Loucy (cell line): ENCODE data around the gene ACIN1.

ENCODE experiments used
- H2AFZ ChIP-seq: fragments of 200-600 bp; sonication (generic); 2 replicates; pipeline ENCODE4 v1.6.0; 2016; ENCODE audit warnings: antibody characterized with exemption, mild to moderate bottlenecking, low read length, moderate library complexity
- H3F3A ChIP-seq: fragments of 200-600 bp; 2 replicates; pipeline ENCODE4 v1.6.0; 2016; ENCODE audit warnings: antibody characterized with exemption, low read depth, mild to moderate bottlenecking
- H3K27me3 ChIP-seq: fragments of 200-600 bp; sonication (generic); 2 replicates; pipeline ENCODE4 v1.6.1; 2014; ENCODE audit warnings: low read length, mild to moderate bottlenecking; ENCODE audit not compliant: insufficient read depth, poor library complexity, severe bottlenecking
- H3K36me3 ChIP-seq: fragments of 200-600 bp; sonication (generic); 2 replicates; pipeline ENCODE4 v1.6.1; 2016; ENCODE audit warnings: low read length; ENCODE audit not compliant: insufficient read depth
- H3K4me1 ChIP-seq: fragments of 200-600 bp; sonication (generic); 2 replicates; pipeline ENCODE4 v1.5.1; 2014; ENCODE audit warnings: low read length, mild to moderate bottlenecking; ENCODE audit not compliant: insufficient read depth, poor library complexity, severe bottlenecking
- H3K4me2 ChIP-seq: fragments of 200-600 bp; sonication (generic); 2 replicates; pipeline ENCODE4 v1.6.0; 2014; ENCODE audit warnings: antibody characterized with exemption, low read length, low read depth, mild to moderate bottlenecking; ENCODE audit not compliant: poor library complexity, severe bottlenecking
- H3K4me3 ChIP-seq: fragments of 200-600 bp; sonication (generic); 2 replicates; pipeline ENCODE4 v1.5.1; 2014; ENCODE audit warnings: low read length, mild to moderate bottlenecking, mixed read lengths; ENCODE audit not compliant: poor library complexity, severe bottlenecking
- H3K79me2 ChIP-seq: fragments of 200-600 bp; sonication (generic); 2 replicates; pipeline ENCODE4 v1.6.1; 2014; ENCODE audit warnings: low read length; ENCODE audit not compliant: insufficient read depth
- H3K9ac ChIP-seq: fragments of 200-600 bp; sonication (generic); 2 replicates; pipeline ENCODE4 v1.6.0; 2014; ENCODE audit warnings: mild to moderate bottlenecking, low read depth, low read length, moderate library complexity; ENCODE audit not compliant: poor library complexity, severe bottlenecking
- H3K9me2 ChIP-seq: fragments of 200-600 bp; sonication (generic); replicated peaks from 2 replicates; pipeline ENCODE4 v1.6.1; 2016; ENCODE audit warnings: low read depth, low read length, mixed read lengths
- H3K9me3 ChIP-seq: fragments of 200-600 bp; sonication (generic); 2 replicates; pipeline ENCODE4 v1.6.1; 2014; ENCODE audit warnings: mild to moderate bottlenecking, antibody characterized with exemption, low read length, low read depth; ENCODE audit not compliant: insufficient read depth
- H4K20me1 ChIP-seq: fragments of 200-600 bp; sonication (generic); 2 replicates; pipeline ENCODE4 v1.6.0; 2014; ENCODE audit warnings: antibody characterized with exemption, low read length, mild to moderate bottlenecking; ENCODE audit not compliant: insufficient read depth, poor library complexity, severe bottlenecking
- EZH2phosphoT487 ChIP-seq: fragments of 200-600 bp; IDR thresholded peaks from 2 replicates; pipeline ENCODE4 v1.6.1; 2018; ENCODE audit warnings: antibody characterized with exemption, mild to moderate bottlenecking, moderate library complexity, borderline replicate concordance
- TF ChIP-seq, protein P1 (sequence below): fragments of 200-600 bp; sonication (generic); conservative IDR thresholded peaks from 2 replicates; pipeline ENCODE4 v1.5.1; 2014; ENCODE audit warnings: mild to moderate bottlenecking, antibody characterized with exemption, low read length

Gene ACIN1

DNA sequence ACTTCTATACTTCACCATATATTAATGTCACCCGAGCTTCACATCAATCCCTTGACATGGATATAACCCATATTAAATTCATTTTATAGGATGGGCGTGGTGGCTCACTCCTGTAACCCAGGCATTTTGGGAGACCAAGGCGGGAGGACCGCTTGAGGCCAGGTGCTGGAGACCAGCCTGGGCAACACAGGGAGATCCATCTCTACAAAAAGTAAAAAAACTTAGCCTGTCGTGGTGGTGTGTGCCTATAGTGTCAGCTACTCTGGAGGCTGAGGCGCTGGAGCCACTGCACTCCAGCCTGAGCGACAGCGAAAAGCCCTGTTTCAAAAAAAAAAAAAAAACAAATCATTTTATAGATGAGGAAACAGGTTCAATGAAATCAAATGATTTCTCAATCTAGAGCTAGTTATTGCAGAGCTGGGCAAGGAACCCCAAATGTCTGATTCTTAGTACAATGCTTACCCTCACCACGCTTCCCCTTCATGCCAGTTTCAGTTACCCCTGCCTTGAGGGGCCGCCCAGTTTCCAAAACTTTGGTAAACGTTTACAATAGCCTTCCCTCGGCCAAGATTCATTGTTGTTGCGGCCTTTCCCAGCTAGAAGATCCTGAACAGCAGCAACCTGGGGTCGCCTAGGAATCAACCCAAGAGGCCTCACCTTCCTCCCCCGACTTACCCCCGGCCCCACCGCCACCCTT lies 61.0 kb downstream of the ACIN1 start:
- peak overlapping the region; percentile 98 for H2AFZ ChIP-seq
- H3K4me2 ChIP-seq = peak overlapping the region; percentile 95
- H4K20me1 ChIP-seq = peaks cover 8% of the 10 kb centered on the region
- H3K36me3 ChIP-seq = peaks cover 5% of the 10 kb centered on the region; the same call in 1 of the 2 replicates
- no peaks in the 10 kb centered on the region for H3K27me3 ChIP-seq
- no peaks in the 10 kb centered on the region for H3K9me2 ChIP-seq
- H3F3A ChIP-seq = no peaks in the 10 kb centered on the region
- TF ChIP-seq EZH2phosphoT487 = no peak
- TF ChIP-seq, protein P1, sequence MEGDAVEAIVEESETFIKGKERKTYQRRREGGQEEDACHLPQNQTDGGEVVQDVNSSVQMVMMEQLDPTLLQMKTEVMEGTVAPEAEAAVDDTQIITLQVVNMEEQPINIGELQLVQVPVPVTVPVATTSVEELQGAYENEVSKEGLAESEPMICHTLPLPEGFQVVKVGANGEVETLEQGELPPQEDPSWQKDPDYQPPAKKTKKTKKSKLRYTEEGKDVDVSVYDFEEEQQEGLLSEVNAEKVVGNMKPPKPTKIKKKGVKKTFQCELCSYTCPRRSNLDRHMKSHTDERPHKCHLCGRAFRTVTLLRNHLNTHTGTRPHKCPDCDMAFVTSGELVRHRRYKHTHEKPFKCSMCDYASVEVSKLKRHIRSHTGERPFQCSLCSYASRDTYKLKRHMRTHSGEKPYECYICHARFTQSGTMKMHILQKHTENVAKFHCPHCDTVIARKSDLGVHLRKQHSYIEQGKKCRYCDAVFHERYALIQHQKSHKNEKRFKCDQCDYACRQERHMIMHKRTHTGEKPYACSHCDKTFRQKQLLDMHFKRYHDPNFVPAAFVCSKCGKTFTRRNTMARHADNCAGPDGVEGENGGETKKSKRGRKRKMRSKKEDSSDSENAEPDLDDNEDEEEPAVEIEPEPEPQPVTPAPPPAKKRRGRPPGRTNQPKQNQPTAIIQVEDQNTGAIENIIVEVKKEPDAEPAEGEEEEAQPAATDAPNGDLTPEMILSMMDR = no peak
- peak overlapping the region; percentile 97 for H3K4me3 ChIP-seq
- H3K79me2 ChIP-seq = peaks cover 40% of the 10 kb centered on the region
- peaks cover 24% of the 10 kb centered on the region for H3K4me1 ChIP-seq
- H3K9me3 ChIP-seq = no peaks in the 10 kb centered on the region
- peak overlapping the region; percentile 95 for H3K9ac ChIP-seq

DNA sequence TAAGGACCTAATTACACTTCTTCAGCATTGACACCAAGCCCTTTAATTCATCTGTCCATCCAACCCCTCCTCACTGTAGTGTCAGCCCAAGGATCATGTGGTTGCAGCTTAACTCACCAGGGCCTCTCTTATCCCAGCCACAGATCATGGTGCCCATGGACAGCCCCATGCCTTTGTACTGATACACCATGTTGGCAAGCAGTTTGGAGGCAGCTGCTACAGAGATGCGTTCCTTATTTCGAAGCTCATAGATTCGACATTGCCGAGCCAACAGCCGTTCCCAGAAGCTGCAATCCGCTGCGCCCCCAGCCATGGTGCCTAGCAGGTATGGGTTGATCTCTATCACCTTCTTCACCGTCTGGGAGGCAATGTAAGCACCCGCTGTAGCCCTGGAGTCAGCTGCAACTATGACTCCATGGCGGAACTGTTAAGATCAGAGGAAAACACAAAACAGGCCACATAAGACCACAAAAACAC lies 61.6 kb downstream of the ACIN1 start:
- peaks cover 14% of the 10 kb centered on the region for H4K20me1 ChIP-seq
- H3K4me1 ChIP-seq = peaks cover 29% of the 10 kb centered on the region
- peak overlapping the region; percentile 95 for H3K9ac ChIP-seq
- peaks cover 5% of the 10 kb centered on the region; the same call in 1 of the 2 replicates for H3K36me3 ChIP-seq
- no peak overlapping the region for H2AFZ ChIP-seq
- no peaks in the 10 kb centered on the region for H3K9me3 ChIP-seq
- peak overlapping the region; percentile 95 for H3K4me2 ChIP-seq
- no peaks in the 10 kb centered on the region for H3K27me3 ChIP-seq
- H3K4me3 ChIP-seq = peak overlapping the region; percentile 97
- H3K9me2 ChIP-seq = no peaks in the 10 kb centered on the region
- H3K79me2 ChIP-seq = peaks cover 40% of the 10 kb centered on the region
- TF ChIP-seq, protein P1 = no peak
- no peak for TF ChIP-seq EZH2phosphoT487
- no peaks in the 10 kb centered on the region for H3F3A ChIP-seq

DNA sequence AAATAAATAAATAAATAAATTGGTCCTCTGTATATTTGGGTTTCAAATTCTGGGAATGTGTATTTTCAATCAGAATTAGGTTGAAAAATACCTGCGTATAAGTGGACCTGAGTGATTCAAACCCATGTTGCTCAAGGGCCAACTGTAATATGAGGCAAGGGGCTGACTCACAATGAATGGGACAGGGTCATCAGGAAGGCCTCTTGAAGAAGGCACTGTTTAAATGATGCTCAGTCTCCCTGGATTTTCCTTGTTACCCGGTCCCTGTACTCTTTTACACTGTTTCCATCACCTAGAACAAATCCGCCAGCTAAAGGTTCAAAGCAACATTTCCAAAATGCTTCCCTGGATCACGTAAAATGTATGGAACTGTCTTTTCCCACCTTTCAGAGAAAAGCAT lies 64.0 kb downstream of the ACIN1 start:
- Histone ChIP-seq H3F3A (no peaks in the 10 kb centered on the region), H3K9me2 (no peaks in the 10 kb centered on the region), H2AFZ (no peak overlapping the region), H4K20me1 (peaks cover 17% of the 10 kb centered on the region), H3K4me1 (peaks cover 33% of the 10 kb centered on the region), H3K4me3 (no peak overlapping the region), H3K79me2 (peaks cover 40% of the 10 kb centered on the region), H3K36me3 (peaks cover 5% of the 10 kb centered on the region; the same call in 1 of the 2 replicates), H3K9me3 (no peaks in the 10 kb centered on the region), H3K27me3 (no peaks in the 10 kb centered on the region), H3K9ac (no peak overlapping the region), H3K4me2 (no peak overlapping the region)
- TF ChIP-seq, protein P1 = no peak
- TF ChIP-seq EZH2phosphoT487 = no peak
